Mucosa of descending colon (tissue), 3 donors: ENCODE results near the gene LCLAT1. TPM values are rescaled to one million over a fixed set of nuclear protein-coding genes. Genes with fewer than 3 reads are reported as not detected.

ENCODE experiments used
- ATAC-seq: fragments of 200-7000 bp; cut with Tn5 transposase; one replicate; pipeline ENCODE4 v1.9.1; 2020; ENCODE audit warnings: mild to moderate bottlenecking, moderate library complexity
- DNase-seq, 3 donors: peaks; one replicate each; pipeline ENCODE4 v3.0.0-alpha.2; 2020
- H3K36me3 ChIP-seq: fragments of 200-600 bp; one replicate; pipeline ENCODE4 v1.8.0; 2021; ENCODE audit warnings: low read depth, mild to moderate bottlenecking
- H3K4me1 ChIP-seq: fragments of 200-600 bp; one replicate; pipeline ENCODE4 v1.8.0; 2021; ENCODE audit warnings: low read depth, mild to moderate bottlenecking
- H3K4me3 ChIP-seq: fragments of 200-600 bp; one replicate; pipeline ENCODE4 v1.8.0; 2021; ENCODE audit warnings: mild to moderate bottlenecking
- H3K9me3 ChIP-seq: fragments of 200-600 bp; one replicate; pipeline ENCODE4 v1.8.0; 2021; ENCODE audit warnings: mild to moderate bottlenecking
- CTCF ChIP-seq: fragments of 200-600 bp; IDR thresholded peaks from one replicate; pipeline ENCODE4 v1.8.0; 2022; ENCODE audit warnings: antibody characterized with exemption, mild to moderate bottlenecking
- intact Hi-C, 2 donors: fragments of 100-400 bp; cut with DNase I in 1 of 2; cut with micrococcal nuclease in 1 of 2; formaldehyde crosslinking; loops; one replicate each; pipeline versions ENCODE4 v1.11.0 to v1.11.1; 2022; cut with DNase I, micrococcal nuclease
- total RNA-seq, 3 donors: library from RNA; stranded (reverse); fragmentation: NEBNext Ultra II Directional in 2 of 3; extraction: Animal tissue kit (Norgen Biotek cat#: 25700) in 2 of 3; gene quantifications; one replicate each; pipeline versions ENCODE4 v1.2.1 to v1.2.4, GENCODE V29; 2021 to 2023
- donor health status: DM: no; HTN: no; CAD: no; lungs with moderate emphysema.
- donor health status: DM: no; HTN: no; CAD: no.
- donor health status: DM: no; HTN: yes; CAD: no.

LCLAT1 gene
- total RNA-seq, 3 donors from 2014 or later, result 18.1 to 27.1 (median 22.2) TPM

DNA sequence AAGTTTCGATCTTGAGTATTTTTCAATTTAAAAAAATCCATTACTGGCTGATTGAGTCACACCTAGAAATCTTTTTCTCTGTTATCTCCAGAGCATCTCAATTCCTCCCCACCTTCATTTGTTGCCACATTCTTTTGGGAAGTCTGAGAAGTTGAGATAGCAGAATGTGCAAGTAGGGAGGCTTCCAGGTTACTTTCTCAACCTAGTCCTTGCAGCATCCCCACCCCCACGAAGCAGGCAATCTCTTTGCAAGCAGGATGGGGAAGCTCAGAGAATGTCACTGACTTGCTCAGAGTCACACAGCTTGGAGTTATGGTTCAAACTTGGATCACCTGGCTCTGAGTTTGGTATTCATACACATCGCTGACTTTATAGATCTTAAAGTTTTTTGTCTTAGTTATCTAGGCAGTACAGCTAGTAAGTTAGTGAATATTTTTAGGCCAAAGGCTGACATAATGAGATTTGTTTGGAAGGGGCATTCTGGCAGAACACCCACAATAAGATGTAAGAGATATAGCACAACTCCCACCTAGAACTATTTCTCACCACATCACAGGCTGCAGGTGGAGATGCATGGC lies 25.9 kb upstream of the LCLAT1 start:
- TF ChIP-seq CTCF, result no peak
- no peak overlapping the region for H3K4me3 ChIP-seq
- intact Hi-C loops, result no loop called here
- H3K4me1 ChIP-seq, result no peaks in the 10 kb centered on the region
- H3K36me3 ChIP-seq, result no peaks in the 10 kb centered on the region
- no peaks in the 10 kb centered on the region for H3K9me3 ChIP-seq
- no peak for ATAC-seq
- no peak for DNase-seq

DNA sequence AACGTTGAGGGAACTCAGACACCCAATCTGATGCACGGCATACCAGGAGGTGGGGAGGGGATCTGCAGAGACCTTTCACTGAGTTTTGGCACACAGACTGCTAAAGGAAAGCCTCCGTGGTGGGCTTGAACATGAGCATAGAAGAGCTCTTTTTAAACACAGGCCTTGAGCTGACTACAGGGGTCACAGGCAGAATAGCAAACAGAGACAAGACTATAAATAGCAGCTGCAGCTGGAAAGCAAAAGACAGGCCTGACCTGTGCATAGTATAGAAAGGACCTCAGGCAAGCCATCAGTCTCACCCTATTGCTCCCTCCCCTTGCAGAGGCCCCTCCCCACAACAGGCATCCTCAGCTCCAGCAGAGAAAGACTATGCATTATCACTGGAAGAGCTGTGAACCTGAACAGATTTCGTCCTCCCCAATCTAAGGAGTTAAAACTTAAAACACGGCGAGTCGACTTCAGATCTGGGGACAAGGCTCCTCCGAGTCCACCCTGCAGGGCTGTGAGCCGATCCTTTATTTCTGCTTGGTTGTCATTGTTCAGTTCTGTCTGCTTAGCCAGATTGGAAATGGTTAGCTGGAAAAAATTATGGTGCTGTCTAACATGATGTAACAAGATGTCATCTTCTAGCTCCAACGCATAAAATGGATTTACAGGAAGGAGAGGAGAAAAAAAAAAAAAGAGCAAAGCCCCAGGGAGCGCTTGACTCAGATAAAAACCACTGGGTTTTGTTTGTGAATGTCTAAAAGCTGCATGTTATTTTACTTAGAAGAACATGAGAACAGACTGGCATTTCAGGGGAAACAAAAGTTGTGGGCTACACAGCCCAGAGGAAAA lies 25.2 kb upstream of the LCLAT1 start:
- ATAC-seq (peak; percentile 22), DNase-seq (no peak)
- Histone ChIP-seq H3K36me3 (no peaks in the 10 kb centered on the region), H3K9me3 (no peaks in the 10 kb centered on the region), H3K4me1 (no peaks in the 10 kb centered on the region), H3K4me3 (no peak overlapping the region)
- TF ChIP-seq CTCF, result no peak
- intact Hi-C loops, result no loop called here

GRCh38 chr2:30422444-30423040 lies 24.5 kb upstream of the LCLAT1 start:
- intact Hi-C loops, result no loop called here
- DNase-seq, result peak; percentile 41 to 70 (median 68)
- no peak for TF ChIP-seq CTCF
- H3K4me3 ChIP-seq, result no peak overlapping the region
- peak; percentile 98 for ATAC-seq
- H3K9me3 ChIP-seq, result no peaks in the 10 kb centered on the region
- no peaks in the 10 kb centered on the region for H3K36me3 ChIP-seq
- no peaks in the 10 kb centered on the region for H3K4me1 ChIP-seq

- DNase-seq (no peak), ATAC-seq (no peak)
- no peak for TF ChIP-seq CTCF
Measured at GRCh38 chr2:30424231-30424630, 22.8 kb upstream of the LCLAT1 start.

GRCh38 chr2:30425326-30425725 lies 21.7 kb upstream of the LCLAT1 start:
- TF ChIP-seq CTCF, result no peak
- no peak overlapping the region for H3K4me3 ChIP-seq
- no peak for DNase-seq
- intact Hi-C loops, result no loop called here
- H3K4me1 ChIP-seq, result no peaks in the 10 kb centered on the region
- H3K36me3 ChIP-seq, result no peaks in the 10 kb centered on the region
- no peak for ATAC-seq
- H3K9me3 ChIP-seq, result no peaks in the 10 kb centered on the region

More at GRCh38 chr2:30424231-30424630, 22.8 kb upstream of the LCLAT1 start:
- Histone ChIP-seq H3K9me3 (no peaks in the 10 kb centered on the region), H3K4me1 (no peaks in the 10 kb centered on the region), H3K36me3 (no peaks in the 10 kb centered on the region), H3K4me3 (no peak overlapping the region)
- intact Hi-C loops, result no loop called here
